PC-3 (cell line): ENCODE results near the gene C5orf63. TPM values are rescaled to one million over a fixed set of nuclear protein-coding genes. Genes with fewer than 3 reads are reported as not detected.

Experiments
- ATAC-seq: fragments of 200-7000 bp; cut with Tn5 transposase; 2 replicates; pipeline ENCODE4 v1.9.1; 2020; ENCODE audit warnings: mild to moderate bottlenecking, moderate library complexity
- BruUV-seq: library from RNA; stranded (reverse); fragments of 400-500 nt; replicated peaks from 2 replicates; lab custom pipeline; 2021; lab: Mats Ljungman, UMichigan
- CTCF ChIA-PET: fragments of 300-600 bp; sonication (Branson Sonifier 250); formaldehyde crosslinking; loops from one replicate; lab custom pipeline; 2022; ENCODE audit warnings: antibody characterized with exemption; lab: Charles Lee
- POLR2A ChIA-PET: fragments of 300-600 bp; sonication (Branson Sonifier 250); formaldehyde crosslinking; loops from one replicate; lab custom pipeline; 2022; ENCODE audit warnings: antibody characterized with exemption; ENCODE audit not compliant: unreplicated experiment; lab: Charles Lee
- DNase-seq: peaks from one replicate; pipeline ENCODE4 v3.0.0-alpha.2; 2015
- H2AFZ ChIP-seq: fragments of 300-600 bp; sonication (generic); 2 replicates; pipeline ENCODE4 v1.6.0; 2016; ENCODE audit warnings: antibody characterized with exemption, low read length
- H3F3A ChIP-seq: fragments of 300-600 bp; sonication (generic); one replicate; pipeline ENCODE4 v1.6.0; 2017; ENCODE audit warnings: antibody characterized with exemption, low read length, control low read depth, mild to moderate bottlenecking; ENCODE audit not compliant: unreplicated experiment
- H3K27ac ChIP-seq: fragments of 300-600 bp; sonication (generic); 2 replicates; pipeline ENCODE4 v1.5.1; 2016; ENCODE audit warnings: mild to moderate bottlenecking, low read length
- H3K27me3 ChIP-seq: fragments of 300-600 bp; sonication (generic); 2 replicates; pipeline ENCODE4 v1.6.1; 2016; ENCODE audit warnings: low read length, mixed read lengths
- H3K36me3 ChIP-seq: fragments of 300-600 bp; sonication (generic); 2 replicates; pipeline ENCODE4 v1.6.1; 2016; ENCODE audit warnings: low read depth, mixed run types, low read length, mixed read lengths
- H3K4me1 ChIP-seq: fragments of 300-600 bp; sonication (generic); 2 replicates; pipeline ENCODE4 v1.5.1; 2016; ENCODE audit warnings: low read length; ENCODE audit not compliant: insufficient read depth
- H3K4me2 ChIP-seq: fragments of 300-600 bp; sonication (generic); 2 replicates; pipeline ENCODE4 v1.6.0; 2016; ENCODE audit warnings: low read length
- H3K4me3 ChIP-seq: fragments of 300-600 bp; sonication (generic); 2 replicates; pipeline ENCODE4 v1.5.1; 2016; ENCODE audit warnings: mild to moderate bottlenecking, low read length, mixed read lengths
- H3K79me2 ChIP-seq: fragments of 300-600 bp; sonication (generic); 2 replicates; pipeline ENCODE4 v1.6.1; 2017; ENCODE audit warnings: low read length, mixed read lengths
- H3K9ac ChIP-seq: fragments of 300-600 bp; sonication (generic); 2 replicates; pipeline ENCODE4 v1.6.0; 2016; ENCODE audit warnings: mild to moderate bottlenecking, low read length
- H3K9me2 ChIP-seq: fragments of 300-600 bp; sonication (generic); replicated peaks from 2 replicates; pipeline ENCODE4 v1.6.1; 2016; ENCODE audit warnings: mixed run types, low read length, mixed read lengths
- H3K9me3 ChIP-seq: fragments of 300-600 bp; sonication (generic); 2 replicates; pipeline ENCODE4 v1.6.1; 2016; ENCODE audit warnings: low read length, mixed read lengths
- H4K20me1 ChIP-seq: fragments of 300-600 bp; sonication (generic); 2 replicates; pipeline ENCODE4 v1.6.1; 2016; ENCODE audit warnings: low read length, mixed read lengths
- EZH2 ChIP-seq: fragments of 300-600 bp; sonication (generic); IDR thresholded peaks from one replicate; pipeline ENCODE4 v1.6.1; 2017; ENCODE audit warnings: antibody characterized with exemption, mild to moderate bottlenecking, low read length; ENCODE audit not compliant: unreplicated experiment
- EZH2phosphoT487 ChIP-seq: fragments of 300-600 bp; sonication (generic); IDR thresholded peaks from 2 replicates; pipeline ENCODE4 v1.6.1; 2018; ENCODE audit warnings: mild to moderate bottlenecking, antibody characterized with exemption, low read length, borderline replicate concordance
- intact Hi-C: fragments of 100-400 bp; cut with micrococcal nuclease; formaldehyde crosslinking; loops from 2 replicates; pipeline ENCODE4 v1.9.0; 2023
- total RNA-seq: library from RNA; depleted of rRNA; stranded (reverse); fragments of >200 nt; gene quantifications from 2 replicates; pipeline ENCODE4 v1.2.3, GENCODE V29; 2014
- TF ChIP-seq, protein P1 (sequence below): fragments of 300-600 bp; sonication (generic); conservative IDR thresholded peaks from 2 replicates; pipeline ENCODE4 v1.5.1; 2017; ENCODE audit warnings: antibody characterized with exemption, low read depth, mild to moderate bottlenecking, low read length

C5orf63 gene
- total RNA-seq, 1 experiment from 2014 or later = 3.7 TPM

DNA sequence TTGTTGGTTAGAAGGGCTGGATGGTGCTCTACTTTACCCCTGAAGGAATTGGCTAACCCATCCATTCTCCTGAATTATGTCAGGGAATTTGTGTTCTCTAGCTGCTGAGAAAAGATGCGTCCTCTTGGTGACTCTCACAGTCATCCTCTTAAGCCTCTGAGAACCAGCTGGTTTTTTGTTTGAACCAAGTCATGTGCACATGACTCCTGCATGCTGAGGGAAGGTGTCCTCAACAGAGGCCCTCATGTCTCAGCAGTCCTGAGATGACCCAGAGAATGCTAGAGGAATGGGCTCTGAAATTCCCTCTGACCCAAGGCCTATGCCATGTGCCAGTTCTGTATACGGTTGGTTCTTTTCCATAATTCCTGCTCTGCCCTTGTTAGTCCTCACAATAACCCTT, 10.4 kb upstream of the C5orf63 start:
- Histone ChIP-seq H3K4me2 (no peak overlapping the region), H3K27me3 (peaks cover 18% of the 10 kb centered on the region), H3F3A (no peaks in the 10 kb centered on the region), H4K20me1 (no peaks in the 10 kb centered on the region), H3K79me2 (no peaks in the 10 kb centered on the region), H2AFZ (no peak overlapping the region), H3K27ac (no peak overlapping the region), H3K9me3 (no peaks in the 10 kb centered on the region), H3K9me2 (no peaks in the 10 kb centered on the region), H3K4me1 (0 out of 2 replicates have a peak, but pooled peaks cover 6% of the 10 kb centered on the region), H3K36me3 (no peaks in the 10 kb centered on the region), H3K9ac (no peak overlapping the region), H3K4me3 (no peak overlapping the region)
- BruUV-seq = no TSS peak
- intact Hi-C loops = no loop called here
- POLR2A ChIA-PET = no interaction called here
- CTCF ChIA-PET = no interaction called here
- DNase-seq (no peak), ATAC-seq (no peak)
- TF ChIP-seq, protein P1, sequence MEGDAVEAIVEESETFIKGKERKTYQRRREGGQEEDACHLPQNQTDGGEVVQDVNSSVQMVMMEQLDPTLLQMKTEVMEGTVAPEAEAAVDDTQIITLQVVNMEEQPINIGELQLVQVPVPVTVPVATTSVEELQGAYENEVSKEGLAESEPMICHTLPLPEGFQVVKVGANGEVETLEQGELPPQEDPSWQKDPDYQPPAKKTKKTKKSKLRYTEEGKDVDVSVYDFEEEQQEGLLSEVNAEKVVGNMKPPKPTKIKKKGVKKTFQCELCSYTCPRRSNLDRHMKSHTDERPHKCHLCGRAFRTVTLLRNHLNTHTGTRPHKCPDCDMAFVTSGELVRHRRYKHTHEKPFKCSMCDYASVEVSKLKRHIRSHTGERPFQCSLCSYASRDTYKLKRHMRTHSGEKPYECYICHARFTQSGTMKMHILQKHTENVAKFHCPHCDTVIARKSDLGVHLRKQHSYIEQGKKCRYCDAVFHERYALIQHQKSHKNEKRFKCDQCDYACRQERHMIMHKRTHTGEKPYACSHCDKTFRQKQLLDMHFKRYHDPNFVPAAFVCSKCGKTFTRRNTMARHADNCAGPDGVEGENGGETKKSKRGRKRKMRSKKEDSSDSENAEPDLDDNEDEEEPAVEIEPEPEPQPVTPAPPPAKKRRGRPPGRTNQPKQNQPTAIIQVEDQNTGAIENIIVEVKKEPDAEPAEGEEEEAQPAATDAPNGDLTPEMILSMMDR = no peak
- TF ChIP-seq EZH2 = no peak
- TF ChIP-seq EZH2phosphoT487 = no peak

DNA sequence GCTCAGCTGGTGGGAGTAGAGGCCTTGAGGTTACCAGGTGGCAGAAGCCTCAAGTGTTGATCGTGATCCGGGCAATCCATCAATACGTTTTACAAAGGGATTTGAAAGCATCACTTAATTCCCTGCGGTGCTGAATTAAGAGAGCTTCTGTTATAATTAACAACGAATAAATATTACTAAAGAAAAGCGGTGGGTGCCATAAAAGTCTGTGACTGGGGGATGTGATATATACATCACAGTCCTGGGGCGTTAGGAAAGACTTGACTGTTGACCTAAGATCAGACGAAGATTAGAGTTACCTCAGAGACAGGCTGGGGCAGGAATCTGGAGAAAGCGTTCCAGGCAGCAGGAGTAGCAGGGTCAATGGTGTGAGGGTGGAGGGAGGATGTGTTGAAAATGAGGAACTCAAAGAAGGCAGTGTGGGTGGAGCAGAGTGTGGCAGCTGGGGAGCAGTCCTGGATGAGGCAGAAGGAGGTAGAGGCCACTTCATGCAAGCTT, 6.7 kb upstream of the C5orf63 start:
- Histone ChIP-seq H3K36me3 (no peaks in the 10 kb centered on the region), H3K27me3 (peaks cover 18% of the 10 kb centered on the region), H3F3A (no peaks in the 10 kb centered on the region), H2AFZ (no peak overlapping the region), H3K9me2 (no peaks in the 10 kb centered on the region), H3K4me2 (no peak overlapping the region), H3K9me3 (no peaks in the 10 kb centered on the region), H3K4me3 (no peak overlapping the region), H3K4me1 (no peaks in the 10 kb centered on the region; the same call in 1 of the 2 replicates), H3K27ac (no peak overlapping the region), H3K79me2 (no peaks in the 10 kb centered on the region), H4K20me1 (no peaks in the 10 kb centered on the region), H3K9ac (no peak overlapping the region)
- POLR2A ChIA-PET = no interaction called here
- intact Hi-C loops = no loop called here
- ATAC-seq = no peak
- CTCF ChIA-PET = no interaction called here
- BruUV-seq = no TSS peak
- DNase-seq = no peak
- TF ChIP-seq, protein P1 = no peak
- TF ChIP-seq EZH2phosphoT487 = no peak
- no peak for TF ChIP-seq EZH2

DNA sequence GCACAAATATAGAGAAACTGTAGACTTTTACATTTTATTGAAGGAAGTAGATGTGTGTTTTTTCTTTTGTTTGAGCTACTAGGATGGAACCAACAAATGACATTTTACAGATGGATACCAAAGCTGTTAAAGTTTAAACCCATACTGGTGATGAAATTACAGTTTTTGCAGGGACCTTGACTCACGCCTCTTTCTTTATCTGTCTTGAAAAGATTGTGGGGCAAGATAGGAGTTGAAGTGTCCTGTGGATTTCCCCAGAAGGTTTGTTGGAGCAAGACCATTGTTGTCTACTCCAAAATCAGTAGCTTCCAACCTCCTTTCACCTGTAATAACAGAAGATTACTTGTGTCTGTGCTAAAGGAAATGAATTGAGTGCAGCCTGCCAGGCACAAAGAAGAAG, 4.1 kb upstream of the C5orf63 start:
- ATAC-seq = no peak
- H4K20me1 ChIP-seq = no peaks in the 10 kb centered on the region
- no peak overlapping the region for H2AFZ ChIP-seq
- no peaks in the 10 kb centered on the region for H3K9me3 ChIP-seq
- ChIA-PET CTCF (no interaction called here), POLR2A (no interaction called here)
- H3K4me3 ChIP-seq = no peak overlapping the region
- H3F3A ChIP-seq = no peaks in the 10 kb centered on the region
- no peak for DNase-seq
- H3K4me1 ChIP-seq = no peaks in the 10 kb centered on the region; the same call in 1 of the 2 replicates
- H3K27me3 ChIP-seq = peaks cover 7% of the 10 kb centered on the region; the same call in 1 of the 2 replicates
- no peak overlapping the region for H3K4me2 ChIP-seq
- no peak overlapping the region for H3K27ac ChIP-seq
- H3K9ac ChIP-seq = no peak overlapping the region
- H3K9me2 ChIP-seq = no peaks in the 10 kb centered on the region
- BruUV-seq = no TSS peak
- H3K79me2 ChIP-seq = no peaks in the 10 kb centered on the region
- TF ChIP-seq, protein P1 = no peak
- TF ChIP-seq EZH2 = no peak
- no peak for TF ChIP-seq EZH2phosphoT487
- intact Hi-C loops = no loop called here
- no peaks in the 10 kb centered on the region for H3K36me3 ChIP-seq
